22Rv1 (cell line): ENCODE data around the gene CAMKMT.

Experiments
- H3K27ac ChIP-seq: fragments of 450-650 bp; 2 replicates; pipeline ENCODE4 v1.5.1; 2017
- ZFX ChIP-seq: fragments of 450-650 bp; IDR thresholded peaks from 2 replicates; pipeline ENCODE4 v1.6.1; 2017; ENCODE audit warnings: antibody characterized with exemption, borderline replicate concordance
- TF ChIP-seq, protein P1 (sequence below): fragments of 450-650 bp; IDR thresholded peaks from 2 replicates; pipeline ENCODE4 v1.5.1; 2017; ENCODE audit warnings: mild to moderate bottlenecking

The CAMKMT gene

DNA sequence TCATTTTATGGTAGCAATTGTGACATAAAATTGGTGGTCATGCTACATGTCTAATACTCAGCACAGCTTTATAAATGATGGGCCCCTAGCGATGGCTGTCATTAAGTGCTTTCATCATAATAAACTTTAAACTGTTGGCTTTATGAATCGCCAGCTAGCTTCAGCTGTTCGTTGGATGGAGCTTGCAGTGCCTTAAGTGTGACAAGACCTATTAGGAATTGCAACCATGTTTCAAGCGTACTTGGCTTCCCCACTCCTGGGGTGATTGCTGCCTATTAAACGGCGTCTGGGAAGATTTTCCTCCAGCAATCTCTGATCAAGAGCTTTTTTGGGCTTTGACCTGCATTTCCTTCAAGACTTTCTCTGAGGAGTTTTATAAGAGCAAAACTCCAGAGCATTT, 415.3 kb downstream of the CAMKMT start:
- no peak for TF ChIP-seq ZFX
- TF ChIP-seq, protein P1, sequence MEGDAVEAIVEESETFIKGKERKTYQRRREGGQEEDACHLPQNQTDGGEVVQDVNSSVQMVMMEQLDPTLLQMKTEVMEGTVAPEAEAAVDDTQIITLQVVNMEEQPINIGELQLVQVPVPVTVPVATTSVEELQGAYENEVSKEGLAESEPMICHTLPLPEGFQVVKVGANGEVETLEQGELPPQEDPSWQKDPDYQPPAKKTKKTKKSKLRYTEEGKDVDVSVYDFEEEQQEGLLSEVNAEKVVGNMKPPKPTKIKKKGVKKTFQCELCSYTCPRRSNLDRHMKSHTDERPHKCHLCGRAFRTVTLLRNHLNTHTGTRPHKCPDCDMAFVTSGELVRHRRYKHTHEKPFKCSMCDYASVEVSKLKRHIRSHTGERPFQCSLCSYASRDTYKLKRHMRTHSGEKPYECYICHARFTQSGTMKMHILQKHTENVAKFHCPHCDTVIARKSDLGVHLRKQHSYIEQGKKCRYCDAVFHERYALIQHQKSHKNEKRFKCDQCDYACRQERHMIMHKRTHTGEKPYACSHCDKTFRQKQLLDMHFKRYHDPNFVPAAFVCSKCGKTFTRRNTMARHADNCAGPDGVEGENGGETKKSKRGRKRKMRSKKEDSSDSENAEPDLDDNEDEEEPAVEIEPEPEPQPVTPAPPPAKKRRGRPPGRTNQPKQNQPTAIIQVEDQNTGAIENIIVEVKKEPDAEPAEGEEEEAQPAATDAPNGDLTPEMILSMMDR, result no peak
- no peak overlapping the region for H3K27ac ChIP-seq

DNA sequence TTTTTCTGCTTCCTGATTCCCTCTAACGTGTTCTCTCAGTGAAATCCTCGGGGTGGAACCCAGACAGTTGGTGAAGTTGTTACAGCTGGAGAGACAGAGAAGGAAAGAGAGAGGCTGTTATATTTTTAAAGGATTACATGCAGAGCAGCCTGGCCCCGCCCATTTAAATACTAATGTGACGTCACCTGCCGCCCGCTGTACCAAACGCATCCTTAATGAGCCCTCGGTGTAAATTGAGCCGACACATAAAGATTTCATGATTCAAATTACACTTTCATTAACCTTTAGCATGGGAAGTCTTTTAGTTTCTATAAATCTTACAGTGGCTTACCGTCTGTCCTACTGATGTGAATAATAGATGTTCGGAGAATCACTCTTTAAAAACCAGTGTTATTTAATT, 415.8 kb downstream of the CAMKMT start:
- no peak for TF ChIP-seq ZFX
- TF ChIP-seq, protein P1, result no peak
- H3K27ac ChIP-seq, result no peak overlapping the region

DNA sequence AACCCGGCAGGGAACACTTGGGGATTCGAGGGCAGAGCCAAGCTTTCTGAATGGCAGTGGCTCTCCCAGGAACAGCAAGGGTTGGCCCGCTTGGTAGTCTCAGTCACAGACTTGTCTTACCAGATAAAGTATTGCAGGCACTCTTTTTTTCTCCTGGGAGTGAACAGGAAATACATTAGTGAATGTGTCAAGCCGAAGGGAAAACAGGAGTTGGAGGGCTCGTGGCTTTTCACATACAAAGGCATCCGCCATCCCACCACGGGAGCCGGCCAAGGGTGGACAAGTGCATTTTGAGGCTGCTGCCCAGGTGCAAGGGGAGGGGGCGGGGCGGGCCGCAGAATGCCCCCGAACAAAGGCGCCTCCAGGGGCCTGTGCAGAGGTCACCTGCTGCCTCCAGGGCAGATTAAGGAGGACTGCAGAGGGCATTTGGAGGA, 416.5 kb downstream of the CAMKMT start:
- no peak for TF ChIP-seq ZFX
- TF ChIP-seq, protein P1, result no peak
- H3K27ac ChIP-seq, result no peak overlapping the region

DNA sequence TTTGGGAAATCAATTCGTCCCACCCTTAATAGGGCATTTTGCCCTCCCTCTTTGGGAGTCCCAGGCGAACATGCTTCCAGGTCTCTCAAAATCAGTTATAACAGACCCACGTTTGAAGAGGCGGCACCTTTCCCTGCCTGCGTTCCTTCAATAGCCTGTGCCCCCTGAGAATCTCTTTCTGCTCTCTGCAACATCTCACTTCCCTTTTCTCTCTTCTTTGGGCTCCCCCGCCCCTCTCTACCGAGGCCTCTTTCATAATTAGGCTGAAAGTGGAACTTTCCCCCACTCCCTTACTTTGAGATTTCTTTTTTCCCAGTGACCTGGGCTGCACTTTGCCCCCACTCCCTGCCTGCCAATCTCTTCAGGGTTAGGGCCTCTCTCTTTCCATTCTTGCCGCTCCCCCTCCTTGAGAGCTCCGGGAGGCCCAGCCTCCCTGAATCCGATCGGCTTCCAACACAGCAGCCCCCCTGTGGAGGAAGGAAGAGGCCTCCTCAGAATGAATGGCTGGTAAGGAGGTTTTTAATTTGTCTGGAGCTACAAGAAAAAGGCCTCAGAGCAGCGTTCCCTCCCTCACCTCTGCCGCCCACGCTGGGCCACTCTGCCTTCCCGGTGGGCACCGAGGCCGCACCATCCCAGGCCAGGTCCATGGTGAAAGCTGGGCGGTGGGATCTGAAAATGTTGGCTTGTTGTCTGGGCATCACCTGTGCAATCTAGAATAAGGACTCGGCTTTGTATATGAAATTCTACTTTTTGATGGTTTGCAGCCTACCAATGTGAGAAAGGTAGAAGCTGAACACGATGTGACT, 417.1 kb downstream of the CAMKMT start:
- no peak for TF ChIP-seq ZFX
- TF ChIP-seq, protein P1, result no peak
- H3K27ac ChIP-seq, result no peak overlapping the region

DNA sequence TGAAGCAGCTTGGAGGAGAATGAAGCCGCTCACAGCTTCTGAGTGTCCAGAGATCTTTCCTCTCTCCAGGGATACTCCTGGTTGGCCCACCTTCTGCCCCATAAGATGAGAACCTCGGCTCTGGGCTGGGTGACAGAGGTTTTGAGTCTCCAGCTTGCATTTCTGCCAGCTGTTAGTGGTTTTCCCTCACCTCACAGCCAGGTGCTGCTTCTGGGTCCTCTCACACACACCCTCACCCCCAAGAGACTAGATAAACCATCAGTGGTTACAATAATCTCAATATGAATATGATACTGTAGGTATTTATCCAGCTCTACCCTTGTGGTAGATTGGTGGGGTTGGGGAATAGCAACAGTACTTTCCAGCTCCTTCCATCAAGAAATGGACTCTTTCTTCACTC, 418.0 kb downstream of the CAMKMT start:
- TF ChIP-seq, protein P1, result no peak
- no peak for TF ChIP-seq ZFX
- H3K27ac ChIP-seq, result no peak overlapping the region

DNA sequence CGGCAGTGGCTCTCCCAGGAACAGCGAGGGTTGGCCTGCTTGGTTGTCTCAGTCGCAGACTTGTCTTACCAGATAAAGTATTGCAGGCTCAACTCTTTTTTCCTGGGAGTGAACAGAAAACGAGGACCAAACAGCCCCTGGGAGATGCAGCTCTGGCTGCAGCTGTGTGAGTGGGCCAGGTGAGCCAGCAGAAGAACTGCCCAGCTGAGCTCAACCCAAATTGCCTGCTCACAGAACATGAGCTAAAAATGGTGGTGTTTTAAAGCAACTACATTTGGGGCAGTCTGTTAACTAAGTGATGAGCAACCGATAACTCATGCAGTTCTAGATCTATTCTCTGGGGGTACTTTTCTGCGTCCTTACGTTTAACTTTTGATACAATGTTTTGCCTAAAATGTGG, 418.7 kb downstream of the CAMKMT start:
- no peak for TF ChIP-seq ZFX
- TF ChIP-seq, protein P1, result no peak
- H3K27ac ChIP-seq, result no peak overlapping the region

DNA sequence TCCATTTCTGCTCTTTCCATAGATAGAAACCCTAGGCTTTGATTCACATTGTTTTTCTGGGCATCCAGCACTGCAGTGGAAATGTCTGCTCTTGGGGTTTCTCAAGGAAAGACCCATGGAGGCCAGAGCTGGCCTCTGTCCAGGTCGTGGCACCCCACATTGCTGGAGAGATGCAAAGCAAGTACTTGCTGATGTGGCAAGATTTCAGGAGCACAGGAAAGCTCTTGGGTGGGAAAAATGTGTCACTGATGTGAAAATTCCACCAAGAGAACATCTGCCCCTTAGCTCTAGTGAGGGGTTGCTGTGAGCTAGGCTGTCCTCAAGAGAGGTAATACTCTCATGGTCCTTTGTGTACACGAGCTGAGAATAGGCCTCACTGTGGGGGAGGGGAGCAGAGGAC, 423.7 kb downstream of the CAMKMT start:
- H3K27ac ChIP-seq, result no peak overlapping the region
- TF ChIP-seq, protein P1, result no peak
- TF ChIP-seq ZFX, result no peak
